Endodermal cell (in vitro differentiated cells): ENCODE data around the gene CDH23. TPM values are rescaled to one million over a fixed set of nuclear protein-coding genes. Genes with fewer than 3 reads are reported as not detected.

Experiments used
- DNase-seq: peaks from one replicate; pipeline ENCODE4 v3.0.0-alpha.2; 2017
- H3K27ac ChIP-seq: 2 replicates; pipeline ENCODE4 v1.5.1; 2013; ENCODE audit warnings: mild to moderate bottlenecking, low read depth, low read length, moderate library complexity
- H3K27me3 ChIP-seq: 2 replicates; pipeline ENCODE4 v1.6.1; 2013; ENCODE audit warnings: mild to moderate bottlenecking, low read length, moderate library complexity; ENCODE audit not compliant: insufficient read depth, control insufficient read depth, poor library complexity, severe bottlenecking
- H3K36me3 ChIP-seq: 2 replicates; pipeline ENCODE4 v1.7.0; 2013; ENCODE audit warnings: mild to moderate bottlenecking, low read length, moderate library complexity; ENCODE audit not compliant: control insufficient read depth, insufficient read depth
- H3K4me1 ChIP-seq: one replicate; pipeline ENCODE4 v1.7.0; 2013; ENCODE audit warnings: low read length; ENCODE audit not compliant: control insufficient read depth, insufficient read depth
- H3K4me3 ChIP-seq: 2 replicates; pipeline ENCODE4 v1.5.1; 2013; ENCODE audit warnings: mild to moderate bottlenecking, low read length, moderate library complexity
- H3K9ac ChIP-seq: 2 replicates; pipeline ENCODE4 v1.6.1; 2013; ENCODE audit warnings: mild to moderate bottlenecking, low read length, moderate library complexity; ENCODE audit not compliant: poor library complexity, severe bottlenecking; ENCODE audit errors: extremely low read depth
- H3K9me3 ChIP-seq: 2 replicates; pipeline ENCODE4 v1.6.1; 2013; ENCODE audit warnings: mild to moderate bottlenecking, low read length, moderate library complexity; ENCODE audit not compliant: control insufficient read depth
- H3K27ac Mint-ChIP-seq: 2 replicates; pipeline ENCODE4 v1.8.0; 2020; ENCODE audit warnings: mixed read lengths
- H3K27me3 Mint-ChIP-seq: 2 replicates; pipeline ENCODE4 v1.8.0; 2021; ENCODE audit warnings: mild to moderate bottlenecking, mixed read lengths; ENCODE audit not compliant: insufficient read depth
- H3K36me3 Mint-ChIP-seq: 2 replicates; pipeline ENCODE4 v1.8.0; 2020; ENCODE audit warnings: low read depth, mixed read lengths
- H3K4me1 Mint-ChIP-seq: 2 replicates; pipeline ENCODE4 v1.8.0; 2020; ENCODE audit warnings: mixed read lengths
- H3K4me3 Mint-ChIP-seq: 2 replicates; pipeline ENCODE4 v1.8.0; 2020; ENCODE audit warnings: mild to moderate bottlenecking, moderate library complexity, mixed read lengths
- H3K9me3 Mint-ChIP-seq: 2 replicates; pipeline ENCODE4 v1.8.0; 2020; ENCODE audit warnings: mild to moderate bottlenecking, mixed read lengths
- CTCF ChIP-seq: fragments of 200-600 bp; sonication (generic); conservative IDR thresholded peaks from 2 replicates; pipeline ENCODE4 v1.5.0; 2021; ENCODE audit warnings: antibody characterized with exemption, mild to moderate bottlenecking
- WGBS, 2 experiments: methylation state at CpG; one replicate each; pipeline versions ENCODE4 v1.1.5 to v1.1.7; 2013; ENCODE audit warnings: missing lambda C conversion rate in 2 of 2, mixed read lengths in 1 of 2; ENCODE audit not compliant: insufficient coverage in 1 of 2, insufficient read length in 1 of 2; 5-methylcytosine and 5-hydroxymethylcytosine counted together
- total RNA-seq, 2 donors: library from RNA; stranded (reverse); fragmentation: NEBNext Ultra II Directional in 1 of 2; extraction: Animal tissue kit (Norgen Biotek cat#: 25700) in 1 of 2; gene quantifications; 2 replicates in 1 of 2; 3 replicates in 1 of 2; pipeline ENCODE4 v1.2.1, GENCODE V29; 2021

The CDH23 gene
- total RNA-seq, 2 donors from 2014 or later: 2.1 to 4.2 TPM

- peaks cover 4% of the 10 kb centered on the region for H3K36me3 Mint-ChIP-seq
- Histone ChIP-seq H3K4me1 (peaks cover 4% of the 10 kb centered on the region), H3K9ac (no peak overlapping the region), H3K4me3 (no peak overlapping the region), H3K27me3 (no peaks in the 10 kb centered on the region), H3K27ac (no peak overlapping the region), H3K9me3 (no peaks in the 10 kb centered on the region), H3K36me3 (no peaks in the 10 kb centered on the region)
- H3K9me3 Mint-ChIP-seq: peaks cover 8% of the 10 kb centered on the region
- H3K27me3 Mint-ChIP-seq: no peaks in the 10 kb centered on the region
- peaks cover 16% of the 10 kb centered on the region for H3K4me1 Mint-ChIP-seq
- H3K4me3 Mint-ChIP-seq: no peak overlapping the region
- no peak overlapping the region for H3K27ac Mint-ChIP-seq
- WGBS, 2 experiments: 74 to 80% methylated on average over 11 to 13 of the region's 13 CpGs
- no peak for TF ChIP-seq CTCF
- no peak for DNase-seq
Observed at GRCh38 chr10:71685554-71686232, 289.0 kb downstream of the CDH23 start.

GRCh38 chr10:71687077-71687476, 290.4 kb downstream of the CDH23 start:
- Mint-ChIP-seq H3K4me1 (peaks cover 16% of the 10 kb centered on the region), H3K9me3 (peaks cover 8% of the 10 kb centered on the region), H3K27me3 (no peaks in the 10 kb centered on the region), H3K4me3 (no peak overlapping the region), H3K27ac (no peak overlapping the region), H3K36me3 (peaks cover 4% of the 10 kb centered on the region)
- WGBS, 2 experiments: 89 to 90% methylated on average over 4 to 5 of the region's 5 CpGs
- Histone ChIP-seq H3K27ac (no peak overlapping the region), H3K9ac (no peak overlapping the region), H3K9me3 (no peaks in the 10 kb centered on the region), H3K4me1 (peaks cover 4% of the 10 kb centered on the region), H3K27me3 (no peaks in the 10 kb centered on the region), H3K4me3 (no peak overlapping the region), H3K36me3 (no peaks in the 10 kb centered on the region)
- no peak for DNase-seq
- TF ChIP-seq CTCF: no peak

- Mint-ChIP-seq H3K27me3 (no peaks in the 10 kb centered on the region), H3K9me3 (peaks cover 8% of the 10 kb centered on the region), H3K4me3 (no peak overlapping the region), H3K4me1 (peaks cover 16% of the 10 kb centered on the region), H3K36me3 (peaks cover 4% of the 10 kb centered on the region), H3K27ac (no peak overlapping the region)
- H3K4me1 ChIP-seq: peaks cover 4% of the 10 kb centered on the region
- TF ChIP-seq CTCF: no peak
- H3K36me3 ChIP-seq: no peaks in the 10 kb centered on the region
- 92 to 98% methylated on average over 5 to 9 of the region's 9 CpGs for WGBS, 2 experiments
- H3K9ac ChIP-seq: no peak overlapping the region
- no peaks in the 10 kb centered on the region for H3K27me3 ChIP-seq
- H3K4me3 ChIP-seq: no peak overlapping the region
- H3K27ac ChIP-seq: no peak overlapping the region
- no peaks in the 10 kb centered on the region for H3K9me3 ChIP-seq
- no peak for DNase-seq
Observed at GRCh38 chr10:71687480-71687879, 290.8 kb downstream of the CDH23 start.
